PFSK-1 (cell line): ENCODE results near the gene TMC4.

Experiments used
- FOXP2 ChIP-seq: optimal IDR thresholded peaks from 2 replicates; pipeline ENCODE3; 2011; ENCODE audit warnings: borderline replicate concordance, control low read depth, inconsistent platforms; ENCODE audit not compliant: insufficient read depth; ENCODE audit errors: extremely low read length, extremely low read depth
- POLR2AphosphoS5 ChIP-seq: IDR thresholded peaks from 2 replicates; pipeline ENCODE4 v1.6.1; 2012; ENCODE audit warnings: low read depth, mild to moderate bottlenecking, control low read depth, low read length, moderate library complexity
- SIN3A ChIP-seq: IDR thresholded peaks from 2 replicates; pipeline ENCODE4 v1.6.1; 2012; ENCODE audit warnings: mild to moderate bottlenecking, low read length, moderate library complexity, borderline replicate concordance; ENCODE audit not compliant: insufficient read depth
- TAF1 ChIP-seq: IDR thresholded peaks from 2 replicates; pipeline ENCODE4 v1.6.1; 2012; ENCODE audit warnings: low read length, control low read depth, borderline replicate concordance; ENCODE audit not compliant: insufficient read depth
- TF ChIP-seq, protein P1 (sequence below), 2 experiments: IDR thresholded peaks; 2 replicates each; pipeline versions ENCODE4 v1.6.1 to v1.8.0; 2011 to 2012; ENCODE audit warnings: low read depth in 2 of 2, low read length in 2 of 2, control low read depth in 1 of 2, inconsistent platforms in 1 of 2, mild to moderate bottlenecking in 1 of 2, moderate library complexity in 1 of 2; ENCODE audit not compliant: insufficient read depth in 1 of 2

DNA sequence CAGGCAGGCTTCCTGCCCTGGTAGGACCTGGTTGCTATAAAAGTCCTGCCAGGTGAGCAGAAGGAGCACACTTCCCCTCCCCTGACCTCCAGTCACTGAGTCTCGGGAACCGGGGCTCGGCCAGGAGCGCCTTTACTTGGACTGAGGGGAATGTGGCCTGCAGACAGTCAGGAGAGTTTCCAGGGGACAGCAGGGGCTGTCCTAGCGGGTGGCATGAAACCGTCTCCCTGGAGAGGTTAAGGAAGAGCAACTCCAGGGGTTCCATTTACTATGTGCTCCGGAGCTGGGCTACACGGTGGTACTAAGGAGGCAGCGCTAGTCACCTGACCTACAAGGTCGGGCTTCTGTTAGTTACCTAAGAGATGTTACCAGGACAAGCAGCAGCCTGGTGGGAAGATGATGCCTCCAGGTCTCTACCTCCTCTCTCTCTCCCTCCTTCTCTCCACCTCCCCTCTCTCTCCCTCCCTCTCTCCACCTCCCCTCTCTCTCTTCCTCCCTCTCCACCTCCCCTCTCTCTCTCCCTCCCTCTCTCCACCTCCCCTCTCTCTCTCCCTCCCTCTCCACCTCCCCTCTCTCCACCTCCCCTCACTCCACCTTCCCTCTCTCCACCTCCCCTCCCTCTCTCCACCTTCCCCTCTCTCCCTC lies 39.5 kb downstream of the TMC4 start:
- TF ChIP-seq SIN3A (no peak), FOXP2 (no peak), POLR2AphosphoS5 (no peak), TAF1 (no peak)
- TF ChIP-seq, protein P1, sequence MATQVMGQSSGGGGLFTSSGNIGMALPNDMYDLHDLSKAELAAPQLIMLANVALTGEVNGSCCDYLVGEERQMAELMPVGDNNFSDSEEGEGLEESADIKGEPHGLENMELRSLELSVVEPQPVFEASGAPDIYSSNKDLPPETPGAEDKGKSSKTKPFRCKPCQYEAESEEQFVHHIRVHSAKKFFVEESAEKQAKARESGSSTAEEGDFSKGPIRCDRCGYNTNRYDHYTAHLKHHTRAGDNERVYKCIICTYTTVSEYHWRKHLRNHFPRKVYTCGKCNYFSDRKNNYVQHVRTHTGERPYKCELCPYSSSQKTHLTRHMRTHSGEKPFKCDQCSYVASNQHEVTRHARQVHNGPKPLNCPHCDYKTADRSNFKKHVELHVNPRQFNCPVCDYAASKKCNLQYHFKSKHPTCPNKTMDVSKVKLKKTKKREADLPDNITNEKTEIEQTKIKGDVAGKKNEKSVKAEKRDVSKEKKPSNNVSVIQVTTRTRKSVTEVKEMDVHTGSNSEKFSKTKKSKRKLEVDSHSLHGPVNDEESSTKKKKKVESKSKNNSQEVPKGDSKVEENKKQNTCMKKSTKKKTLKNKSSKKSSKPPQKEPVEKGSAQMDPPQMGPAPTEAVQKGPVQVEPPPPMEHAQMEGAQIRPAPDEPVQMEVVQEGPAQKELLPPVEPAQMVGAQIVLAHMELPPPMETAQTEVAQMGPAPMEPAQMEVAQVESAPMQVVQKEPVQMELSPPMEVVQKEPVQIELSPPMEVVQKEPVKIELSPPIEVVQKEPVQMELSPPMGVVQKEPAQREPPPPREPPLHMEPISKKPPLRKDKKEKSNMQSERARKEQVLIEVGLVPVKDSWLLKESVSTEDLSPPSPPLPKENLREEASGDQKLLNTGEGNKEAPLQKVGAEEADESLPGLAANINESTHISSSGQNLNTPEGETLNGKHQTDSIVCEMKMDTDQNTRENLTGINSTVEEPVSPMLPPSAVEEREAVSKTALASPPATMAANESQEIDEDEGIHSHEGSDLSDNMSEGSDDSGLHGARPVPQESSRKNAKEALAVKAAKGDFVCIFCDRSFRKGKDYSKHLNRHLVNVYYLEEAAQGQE (IDR thresholded peaks at IDR 0.05; ENCODE audit: insufficient read depth in 1 of 2, low read depth in 2 of 2, low read length in 2 of 2): no peak
